Endothelial cell of umbilical vein (primary cell): Measurements from ENCODE around the gene CD207. TPM values are rescaled to one million over a fixed set of nuclear protein-coding genes. Genes with fewer than 3 reads are reported as not detected.
A peak's percentile ranks its signal among the peaks of the same experiment; 100 is the strongest.

ENCODE experiments used
- BruUV-seq: library from RNA; stranded (reverse); fragments of 400-500 nt; replicated peaks from 2 replicates; lab custom pipeline; 2021; lab: Mats Ljungman, UMichigan
- CTCF ChIA-PET: fragments of 300-600, 350-600 bp; sonication (Branson Sonifier 250); formaldehyde crosslinking; loops from one replicate; lab custom pipeline; 2021; ENCODE audit warnings: antibody characterized with exemption, inconsistent platforms; lab: Charles Lee
- POLR2A ChIA-PET: fragments of 300-600, 350-600 bp; sonication (Branson Sonifier 250); formaldehyde crosslinking; loops from one replicate; lab custom pipeline; 2021; ENCODE audit warnings: antibody characterized with exemption, inconsistent platforms; lab: Charles Lee
- DNase-seq: peaks from one replicate; pipeline ENCODE4 v3.0.0-alpha.2; 2011; ENCODE audit warnings: low read depth, low spot score
- FAIRE-seq: peaks from 2 replicates; lab custom pipeline; 2011; peaks lifted over from hg19 to GRCh38; lab: Jason Lieb, UNC
- H2AFZ ChIP-seq: 2 replicates; pipeline ENCODE4 v1.6.0; 2012; ENCODE audit warnings: low read depth, low read length, control low read depth, inconsistent platforms
- H3K27ac ChIP-seq: 2 replicates; pipeline ENCODE4 v1.5.1; 2011; ENCODE audit warnings: low read depth, mild to moderate bottlenecking, control low read depth, low read length, moderate library complexity; ENCODE audit not compliant: insufficient read depth
- H3K27me3 ChIP-seq, 2 experiments: 2 replicates each; pipeline versions ENCODE4 v1.6.0 to v1.6.1; 2011; ENCODE audit warnings: low read length in 2 of 2, mixed read lengths in 1 of 2; ENCODE audit not compliant: control insufficient read depth in 2 of 2, insufficient read depth in 2 of 2
- H3K36me3 ChIP-seq, 2 experiments: 2 replicates in 1 of 2; 3 replicates in 1 of 2; pipeline ENCODE4 v1.5.1; 2011; ENCODE audit warnings: low read length in 2 of 2, mild to moderate bottlenecking in 1 of 2, moderate library complexity in 1 of 2; ENCODE audit not compliant: control insufficient read depth in 2 of 2, insufficient read depth in 2 of 2; ENCODE audit errors: extremely low read depth in 1 of 2
- H3K4me1 ChIP-seq: 3 replicates; pipeline ENCODE4 v1.5.1; 2011; ENCODE audit warnings: mild to moderate bottlenecking, low read length; ENCODE audit not compliant: control insufficient read depth, insufficient read depth; ENCODE audit errors: extremely low read depth
- H3K4me2 ChIP-seq: 2 replicates; pipeline ENCODE4 v1.6.1; 2011; ENCODE audit warnings: low read length, control low read depth, mixed read lengths; ENCODE audit not compliant: insufficient read depth
- H3K4me3 ChIP-seq, 3 experiments: fragments of 200-600 bp in 1 of 3; sonication (generic), shearing (Covaris generic) in 1 of 3; replicated peaks in 1 of 3; 2 replicates each; pipeline ENCODE4 v1.5.1; 2011 to 2016; ENCODE audit warnings: control low read depth in 3 of 3, low read length in 3 of 3, mild to moderate bottlenecking in 2 of 3, inconsistent platforms in 1 of 3, low read depth in 1 of 3, moderate library complexity in 1 of 3; ENCODE audit not compliant: insufficient read depth in 1 of 3
- H3K79me2 ChIP-seq: 2 replicates; pipeline ENCODE4 v1.6.0; 2012; ENCODE audit warnings: low read length, inconsistent platforms; ENCODE audit not compliant: control insufficient read depth, insufficient read depth
- H3K9ac ChIP-seq: replicated peaks from 2 replicates; pipeline ENCODE3; 2011; ENCODE audit warnings: low read length, control low read depth; ENCODE audit not compliant: insufficient read depth; ENCODE audit errors: extremely low read depth
- H3K9me1 ChIP-seq: replicated peaks from 3 replicates; pipeline ENCODE4 v1.6.0; 2011; ENCODE audit warnings: mild to moderate bottlenecking, low read length; ENCODE audit not compliant: control insufficient read depth, insufficient read depth; ENCODE audit errors: extremely low read depth
- H3K9me3 ChIP-seq: replicated peaks from 2 replicates; pipeline ENCODE4 v1.5.1; 2012; ENCODE audit warnings: low read length, inconsistent platforms; ENCODE audit not compliant: control insufficient read depth, insufficient read depth
- H4K20me1 ChIP-seq: replicated peaks from 2 replicates; pipeline ENCODE3; 2011; ENCODE audit warnings: mild to moderate bottlenecking, low read length; ENCODE audit not compliant: control insufficient read depth, insufficient read depth; ENCODE audit errors: extremely low read depth
- CTCF ChIP-seq, 2 donors: IDR thresholded peaks; 1 replicate in 1 of 2; 2 replicates in 1 of 2; pipeline ENCODE4 v1.5.1; 2011; ENCODE audit warnings: low read length in 2 of 2, mild to moderate bottlenecking in 2 of 2, moderate library complexity in 2 of 2, control low read depth in 1 of 2, inconsistent platforms in 1 of 2, low read depth in 1 of 2; ENCODE audit not compliant: insufficient read depth in 1 of 2; ENCODE audit errors: extremely low read depth in 1 of 2
- EZH2 ChIP-seq: IDR thresholded peaks from 2 replicates; pipeline ENCODE4 v1.6.1; 2012; ENCODE audit warnings: borderline replicate concordance, low read depth, mild to moderate bottlenecking, moderate library complexity, low read length, inconsistent platforms; ENCODE audit not compliant: severe bottlenecking
- FOS ChIP-seq: IDR thresholded peaks from 2 replicates; pipeline ENCODE4 v1.6.1; 2011; ENCODE audit warnings: mild to moderate bottlenecking, low read length, moderate library complexity, borderline replicate concordance; ENCODE audit not compliant: insufficient read depth
- GATA2 ChIP-seq: IDR thresholded peaks from 2 replicates; pipeline ENCODE4 v1.7.0; 2011; ENCODE audit warnings: low read depth, mild to moderate bottlenecking, moderate library complexity, mixed read lengths, low read length; ENCODE audit not compliant: insufficient read length, insufficient read depth
- JUN ChIP-seq: IDR thresholded peaks from 2 replicates; pipeline ENCODE4 v1.6.1; 2011; ENCODE audit warnings: borderline replicate concordance, low read depth; ENCODE audit not compliant: insufficient read length, insufficient read depth
- MAX ChIP-seq: IDR thresholded peaks from 2 replicates; pipeline ENCODE4 v1.6.1; 2011; ENCODE audit not compliant: insufficient read depth, insufficient read length
- MYC ChIP-seq: IDR thresholded peaks from one replicate; pipeline ENCODE4 v1.6.1; 2011; ENCODE audit warnings: mild to moderate bottlenecking, low read depth, low read length
- POLR2A ChIP-seq: IDR thresholded peaks from 2 replicates; pipeline ENCODE4 v1.6.1; 2012; ENCODE audit warnings: low read depth, mild to moderate bottlenecking, control low read depth, low read length
- POLR2AphosphoS5 ChIP-seq: IDR thresholded peaks from 2 replicates; pipeline ENCODE4 v1.6.1; 2012; ENCODE audit warnings: low read depth, mild to moderate bottlenecking, control low read depth, low read length, moderate library complexity; ENCODE audit not compliant: insufficient read depth
- dilution Hi-C: fragments of 300-500 bp; cut with MboI; formaldehyde crosslinking; loops from one replicate; pipeline ENCODE4 v1.15.0; 2019; ENCODE audit warnings: low sequenced_read_pairs; ENCODE audit not compliant: extremely low pct_ligation_motif_present
- intact Hi-C: fragments of 100-400 bp; cut with micrococcal nuclease; formaldehyde crosslinking; loops from one replicate; pipeline ENCODE4 v1.10.0; 2022
- polyA plus RNA-seq, 4 experiments: library from polyadenylated mRNA; depleted of rRNA in 3 of 4; stranded (reverse) in 3 of 4; unstranded in 1 of 4; fragments of >200 nt; gene quantifications; 2 replicates each; pipeline versions ENCODE4 v1.2.1 to v1.2.3, GENCODE V29; 2011 to 2012; ENCODE audit warnings: missing spikeins in 1 of 4
- total RNA-seq: library from RNA; stranded (reverse); gene quantifications from 2 replicates; pipeline ENCODE4 v1.2.3, GENCODE V29; 2021

The CD207 gene
- total and polyA plus RNA-seq, 2 donors (not counting 3 experiments of a cell fraction or from before 2014, with no cell fraction given) = not detected

GRCh38 chr2:70829916-70830315, 5.7 kb downstream of the CD207 start:
- dilution Hi-C loops (no loop called here), intact Hi-C loops (loop anchor here (2.0 kb wide), 1 partner anchor 471 kb away; no protein-coding TSS in a partner anchor)
- no peak for FAIRE-seq
- CTCF ChIA-PET = interaction anchor here (1.0 to 1.5 kb wide), 3 partner anchors 20 to 118 kb away, joined by 3 to 8 read pairs (median 3); partner anchors contain the start of gene FIGLA
- Histone ChIP-seq H3K4me3 (no peak overlapping the region), H3K4me2 (no peak overlapping the region), H3K36me3 (no peaks in the 10 kb centered on the region), H3K27ac (peak overlapping the region; percentile 87), H3K4me1 (peaks cover 20% of the 10 kb centered on the region), H3K9me1 (no peaks in the 10 kb centered on the region), H3K27me3 (peaks cover 0 to 2% of the 10 kb centered on the region in 2 experiments), H2AFZ (peak overlapping the region; percentile 65), H3K9me3 (no peaks in the 10 kb centered on the region), H3K79me2 (no peaks in the 10 kb centered on the region), H3K9ac (no peak overlapping the region), H4K20me1 (no peaks in the 10 kb centered on the region)
- POLR2A ChIA-PET = no interaction called here
- TF ChIP-seq JUN = no peak
- no peak for TF ChIP-seq POLR2AphosphoS5
- TF ChIP-seq POLR2A = no peak
- no peak for TF ChIP-seq EZH2
- TF ChIP-seq MAX = no peak
- TF ChIP-seq CTCF (IDR thresholded peaks at IDR 0.05; ENCODE audit: extremely low read depth in 1 of 2, insufficient read depth in 1 of 2, low read depth in 1 of 2, low read length in 2 of 2) = no peak
- no peak for TF ChIP-seq MYC
- TF ChIP-seq GATA2 = no peak
- TF ChIP-seq FOS = no peak
- no TSS peak for BruUV-seq
- peak; percentile 43 for DNase-seq
